Kidney tubule cell (primary cell): ENCODE measurements around the gene ATP2A3.

ENCODE experiments used
- DNase-seq: peaks from one replicate; pipeline ENCODE4 v3.0.0-alpha.2; 2018; ENCODE audit warnings: low spot score

The ATP2A3 gene

GRCh38 chr17:3972931-3973330 is 8.7 kb upstream of the ATP2A3 start:
- no peak for DNase-seq

GRCh38 chr17:3972281-3972731 is 8.1 kb upstream of the ATP2A3 start:
- DNase-seq, result no peak

GRCh38 chr17:3970668-3971067 is 6.4 kb upstream of the ATP2A3 start:
- DNase-seq, result no peak

GRCh38 chr17:3969963-3970362 is 5.7 kb upstream of the ATP2A3 start:
- DNase-seq, result no peak

GRCh38 chr17:3968886-3969524 is 4.8 kb upstream of the ATP2A3 start:
- no peak for DNase-seq

- no peak for DNase-seq
Measured at GRCh38 chr17:3968015-3968414, 3.8 kb upstream of the ATP2A3 start.

GRCh38 chr17:3966720-3967363 is 2.6 kb upstream of the ATP2A3 start:
- DNase-seq, result no peak

- DNase-seq, result peak; percentile 37
Measured at GRCh38 chr17:3965118-3965800, 1.0 kb upstream of the ATP2A3 start.

- no peak for DNase-seq
Measured at GRCh38 chr17:3963237-3964201, 718 bp downstream of the ATP2A3 start.

- no peak for DNase-seq
Measured at GRCh38 chr17:3962965-3963236, 1.3 kb downstream of the ATP2A3 start.

- DNase-seq, result no peak
Measured at GRCh38 chr17:3962217-3962964, 1.8 kb downstream of the ATP2A3 start.

- no peak for DNase-seq
Measured at GRCh38 chr17:3961564-3962047, 2.6 kb downstream of the ATP2A3 start.

- no peak for DNase-seq
Measured at GRCh38 chr17:3960764-3961163, 3.5 kb downstream of the ATP2A3 start.

- DNase-seq, result no peak
Measured at GRCh38 chr17:3959921-3960601, 4.2 kb downstream of the ATP2A3 start.

GRCh38 chr17:3959295-3959899 is 4.8 kb downstream of the ATP2A3 start:
- peak; percentile 22 for DNase-seq

GRCh38 chr17:3957735-3958599 is 6.3 kb downstream of the ATP2A3 start:
- no peak for DNase-seq

GRCh38 chr17:3956983-3957382 is 7.3 kb downstream of the ATP2A3 start:
- no peak for DNase-seq

GRCh38 chr17:3956327-3956957 is 7.8 kb downstream of the ATP2A3 start:
- DNase-seq, result no peak

GRCh38 chr17:3955673-3955988 is 8.6 kb downstream of the ATP2A3 start:
- DNase-seq, result no peak
